ENCODE results near the gene ZNF148.

Gene ZNF148

DNA sequence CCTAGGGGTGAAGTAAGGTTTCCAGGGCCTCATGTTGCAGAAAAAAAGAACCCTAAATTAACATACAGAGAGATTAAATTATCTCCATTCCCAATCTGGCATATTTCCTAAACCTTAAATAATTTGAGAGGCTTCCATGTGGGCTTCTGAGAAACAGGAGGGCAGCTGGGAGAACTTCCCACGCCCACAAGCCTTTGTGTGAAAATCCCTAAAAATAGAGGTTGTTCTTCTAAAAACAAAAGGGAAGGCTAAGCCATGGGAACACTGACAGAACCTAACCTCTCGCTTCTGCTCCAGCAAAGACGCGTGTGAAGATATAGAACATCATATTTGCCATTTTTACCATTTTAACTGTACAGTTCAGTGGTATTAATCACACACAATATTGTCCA lies 161.8 kb downstream of the ZNF148 start:
- no peak for DNase-seq

DNA sequence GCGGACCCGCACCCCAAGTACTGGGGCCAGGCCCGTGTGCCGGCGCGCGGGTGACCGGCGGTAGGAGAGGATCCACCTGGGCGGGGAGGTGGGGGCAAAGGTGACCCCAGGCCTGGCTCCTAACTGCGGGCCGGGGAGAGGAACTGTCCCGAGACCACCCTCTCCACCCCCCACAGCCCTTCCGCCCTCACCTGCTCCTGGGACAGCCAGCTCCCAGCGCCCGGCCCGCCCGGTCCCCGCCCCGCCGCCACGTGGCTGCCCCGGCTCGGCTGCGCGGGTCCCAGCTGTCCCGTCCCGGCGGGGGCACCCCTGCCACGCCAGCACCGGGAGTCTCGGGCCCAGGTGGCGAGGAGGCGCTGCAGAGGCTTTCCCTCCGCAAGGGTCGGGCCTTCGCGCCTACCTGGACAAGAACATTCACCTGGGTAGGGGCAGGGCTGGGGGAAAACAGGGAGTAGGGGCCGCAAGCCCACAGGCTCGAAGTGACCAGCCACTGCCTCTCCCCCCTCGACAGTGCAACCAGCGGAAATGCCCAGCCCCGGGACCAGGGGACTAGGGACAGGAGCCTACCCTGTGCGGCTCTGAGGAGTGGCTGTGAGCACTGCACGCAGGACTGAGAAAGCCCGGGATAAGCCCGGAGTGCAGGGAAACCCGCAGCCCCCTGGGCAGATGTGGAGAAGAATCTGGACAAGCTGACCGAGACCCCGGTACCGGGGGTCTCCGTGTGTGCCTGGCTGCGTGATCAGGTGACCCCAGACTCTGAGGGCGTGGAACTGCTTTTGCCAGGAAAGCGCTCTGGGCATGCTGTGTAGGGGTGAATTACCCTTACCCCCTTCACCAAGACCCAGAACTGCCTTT lies 162.4 kb downstream of the ZNF148 start, which contains the start of gene SLC12A8:
SLC12A8 (minus strand) TSS at position 240 of the 855 bp plus-strand sequence. CDS start 1,399 bp downstream, outside the sequence.
- DNase-seq: no peak

DNA sequence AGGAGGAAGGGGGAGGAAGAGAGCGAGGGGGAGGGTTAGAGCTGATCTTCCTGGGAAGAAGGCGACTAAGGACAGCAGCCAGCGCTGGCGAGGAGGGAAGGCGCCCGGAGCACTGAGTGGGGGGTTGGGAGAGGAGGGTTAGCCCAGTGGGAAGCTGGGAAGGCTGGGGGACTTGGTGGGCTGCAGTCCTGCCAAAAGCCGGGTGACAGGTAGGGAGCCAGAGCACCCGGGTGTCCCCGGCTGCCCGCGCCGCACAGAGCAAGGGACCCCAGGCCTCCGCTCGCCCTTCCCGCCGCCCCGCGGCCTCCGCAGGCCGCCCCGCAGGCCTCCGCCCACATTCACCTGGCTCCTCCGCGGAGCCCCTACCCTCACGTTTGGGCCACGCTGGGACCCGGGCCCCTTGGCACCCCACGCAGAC lies 163.0 kb downstream of the ZNF148 start:
- DNase-seq: no peak

DNA sequence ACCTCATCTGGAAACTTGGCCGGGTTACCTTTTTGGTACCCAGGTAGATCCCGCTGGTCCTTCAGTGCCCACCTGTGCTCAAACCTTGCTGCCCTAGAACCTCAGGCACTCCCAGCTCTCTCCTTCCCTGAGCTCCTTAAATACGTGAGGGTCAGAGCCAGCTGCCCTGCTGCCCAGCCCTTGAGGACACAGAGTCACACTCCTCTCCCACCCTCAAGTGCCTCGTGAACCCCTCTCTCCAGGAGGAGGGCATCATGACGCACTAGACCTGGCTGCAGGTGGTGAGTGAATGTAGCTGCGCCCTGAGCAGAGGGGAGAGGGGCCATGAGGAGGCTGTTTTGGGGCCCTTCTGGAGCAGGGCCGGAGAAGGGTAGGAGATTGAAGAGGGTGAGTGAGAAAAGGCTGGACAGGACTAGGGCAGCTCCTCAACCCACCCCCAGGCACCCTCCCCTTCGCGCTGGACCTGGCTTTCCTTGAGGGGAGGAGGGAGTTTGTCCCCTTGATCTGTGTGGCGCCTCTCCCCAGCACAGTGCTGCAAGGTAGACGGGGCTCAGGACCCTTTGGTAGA lies 163.5 kb downstream of the ZNF148 start:
- no peak for DNase-seq

DNA sequence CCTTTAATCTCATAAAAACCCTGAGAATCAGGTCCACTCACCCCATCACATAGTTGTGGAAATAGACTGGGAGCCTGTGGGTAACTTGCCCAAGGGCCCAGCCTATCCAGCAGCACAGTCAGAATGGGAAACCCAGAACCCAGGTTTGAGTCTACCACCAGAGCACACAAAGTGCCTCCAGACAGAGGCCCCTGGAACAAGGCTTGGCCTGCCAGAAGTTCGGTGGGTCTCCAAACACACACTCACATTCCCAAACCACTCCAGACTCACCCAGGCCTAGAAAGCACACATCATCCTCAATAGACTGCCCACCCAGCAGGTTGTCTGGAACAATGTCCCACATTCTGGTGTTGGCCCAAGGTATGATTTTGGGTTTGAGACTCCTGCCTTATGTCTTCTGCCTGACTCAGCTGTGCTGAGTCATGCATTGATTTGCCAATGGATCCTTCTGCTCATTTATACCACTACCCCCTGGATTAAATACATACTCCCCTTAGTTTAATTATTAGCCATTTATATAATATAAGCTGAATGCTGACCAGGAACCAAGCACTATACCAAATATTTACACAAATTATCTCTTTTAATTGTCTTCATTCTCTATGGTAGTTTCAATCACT lies 167.1 kb downstream of the ZNF148 start:
- no peak for DNase-seq

DNA sequence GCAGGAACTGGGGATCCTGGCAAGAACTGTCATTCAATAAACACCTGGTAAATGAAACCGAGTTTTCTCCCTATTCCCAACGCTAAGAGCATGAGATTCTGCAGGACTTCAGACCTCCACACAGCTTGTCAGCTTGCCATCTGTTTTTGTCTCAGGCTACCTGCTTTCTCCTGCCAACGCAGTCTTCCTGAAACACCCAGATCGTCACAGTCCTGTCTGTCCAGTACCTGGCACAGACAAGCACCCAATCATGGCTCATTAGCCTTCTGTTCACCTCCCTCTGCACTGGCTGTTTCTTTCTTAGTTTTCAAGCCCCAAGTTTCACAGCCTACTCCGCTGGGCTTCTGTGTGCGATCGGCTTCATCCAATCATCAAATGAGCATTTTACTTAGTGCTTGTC lies 167.6 kb downstream of the ZNF148 start:
- DNase-seq: no peak

DNA sequence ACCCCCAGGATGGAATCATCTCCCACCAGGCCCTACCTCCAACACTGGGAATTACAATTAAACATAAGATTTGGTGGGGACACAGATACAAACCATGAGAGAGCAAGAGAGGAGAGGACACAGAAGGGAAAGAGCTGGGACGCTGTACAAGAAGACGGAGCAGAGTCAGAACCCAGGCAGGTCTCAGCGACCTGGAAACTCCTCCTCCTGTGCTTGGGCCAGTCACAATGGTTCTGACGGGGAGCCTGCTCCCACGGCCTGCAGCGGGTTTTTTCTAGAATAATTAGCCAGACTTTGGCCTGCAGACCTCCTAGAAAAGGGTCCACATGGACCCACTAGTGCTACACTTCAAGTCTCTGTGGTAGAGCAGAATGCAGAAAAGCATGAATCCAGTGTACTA lies 168.2 kb downstream of the ZNF148 start:
- DNase-seq: no peak

DNA sequence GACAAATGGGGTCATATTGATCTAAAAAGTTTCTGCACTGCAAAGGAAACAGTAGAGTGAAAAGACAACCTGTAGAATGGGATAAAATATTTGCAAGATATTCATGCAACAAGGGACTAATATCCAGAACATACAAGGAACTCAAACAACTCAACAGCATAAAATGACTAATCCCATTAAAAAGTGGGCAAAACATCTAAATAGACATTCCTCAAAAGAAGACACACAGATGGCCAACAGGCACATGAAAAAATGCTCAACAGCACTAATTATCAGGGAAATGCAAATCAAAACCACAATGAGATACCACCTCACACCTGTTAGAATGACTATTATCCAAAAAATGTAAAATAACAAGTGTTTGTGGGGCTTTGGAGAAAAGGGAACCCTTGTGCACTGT lies 171.4 kb downstream of the ZNF148 start:
- no peak for DNase-seq

DNA sequence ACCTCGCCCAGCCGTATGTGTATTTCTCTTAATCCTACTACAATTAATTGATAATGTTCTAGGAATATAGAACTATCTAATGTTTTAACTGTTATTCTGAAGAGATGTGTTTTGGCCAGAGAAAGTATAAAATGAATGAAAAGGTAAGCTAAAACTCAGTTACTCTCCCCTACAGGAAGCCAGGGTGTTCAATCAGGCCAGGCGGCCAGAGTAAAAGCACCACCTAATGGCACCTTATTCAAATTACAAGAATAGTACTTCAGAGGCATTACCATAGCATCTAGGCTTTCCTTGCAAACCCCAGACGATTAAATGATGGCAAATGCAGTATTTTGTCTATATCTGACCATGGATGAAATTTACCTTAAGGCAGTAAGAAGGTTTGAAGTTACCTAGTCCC lies 172.9 kb downstream of the ZNF148 start:
- peak; percentile 32 for DNase-seq

DNA sequence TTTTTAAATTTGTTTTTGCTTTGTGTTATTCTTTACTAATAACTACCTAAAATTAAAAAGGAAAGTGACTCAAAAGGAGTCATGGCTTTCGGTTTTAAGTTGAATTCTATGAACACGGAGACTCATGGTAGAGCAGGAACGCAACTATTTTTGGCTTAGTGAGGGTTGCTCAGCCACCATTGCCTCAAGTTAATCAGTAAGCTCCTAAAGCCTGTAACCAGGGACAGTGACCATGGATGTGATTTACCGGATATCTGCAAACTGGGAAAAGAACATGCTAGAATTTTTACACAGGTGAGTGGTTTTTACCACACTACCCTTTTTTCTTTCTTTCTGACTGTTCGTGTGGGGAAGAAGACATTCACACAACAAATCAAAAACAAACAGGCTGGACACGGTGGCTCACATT lies 174.4 kb downstream of the ZNF148 start:
- no peak for DNase-seq

DNA sequence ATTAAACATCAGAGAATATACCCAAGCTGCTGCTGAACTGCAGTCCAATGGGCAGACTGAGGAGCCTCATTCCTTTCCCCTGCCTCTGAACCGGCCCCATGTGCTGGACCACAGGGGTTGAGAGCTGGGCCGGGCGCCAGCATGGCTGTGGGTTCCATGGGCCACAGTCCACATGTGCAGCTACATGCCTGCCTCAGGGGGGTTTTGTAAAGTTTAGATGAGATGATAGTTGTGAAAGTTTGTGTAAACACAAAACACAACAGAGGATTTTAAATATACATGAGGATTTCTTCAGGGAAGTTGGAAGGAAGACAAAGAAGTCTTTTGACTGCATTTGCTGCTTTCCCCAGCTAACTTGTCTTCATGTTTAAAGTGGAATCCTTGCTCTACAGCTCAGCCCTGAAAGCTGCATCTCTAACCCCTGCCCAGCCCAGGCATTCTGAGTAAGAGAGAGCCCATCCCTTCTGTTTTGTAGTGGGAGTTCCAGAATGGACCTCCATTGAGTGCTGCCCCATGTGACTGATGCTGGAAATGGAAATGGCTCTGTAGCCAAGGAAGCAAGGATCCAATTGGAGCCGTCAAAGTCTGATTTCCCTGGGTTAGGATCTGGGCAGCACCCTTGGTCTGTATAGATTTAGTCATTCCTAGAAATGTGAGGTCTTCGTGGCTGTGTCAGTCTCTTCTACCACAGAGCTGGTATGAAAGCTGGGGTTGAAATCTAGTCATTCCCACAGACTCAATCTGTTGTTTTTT lies 180.1 kb downstream of the ZNF148 start:
- DNase-seq: peak; percentile 37

DNA sequence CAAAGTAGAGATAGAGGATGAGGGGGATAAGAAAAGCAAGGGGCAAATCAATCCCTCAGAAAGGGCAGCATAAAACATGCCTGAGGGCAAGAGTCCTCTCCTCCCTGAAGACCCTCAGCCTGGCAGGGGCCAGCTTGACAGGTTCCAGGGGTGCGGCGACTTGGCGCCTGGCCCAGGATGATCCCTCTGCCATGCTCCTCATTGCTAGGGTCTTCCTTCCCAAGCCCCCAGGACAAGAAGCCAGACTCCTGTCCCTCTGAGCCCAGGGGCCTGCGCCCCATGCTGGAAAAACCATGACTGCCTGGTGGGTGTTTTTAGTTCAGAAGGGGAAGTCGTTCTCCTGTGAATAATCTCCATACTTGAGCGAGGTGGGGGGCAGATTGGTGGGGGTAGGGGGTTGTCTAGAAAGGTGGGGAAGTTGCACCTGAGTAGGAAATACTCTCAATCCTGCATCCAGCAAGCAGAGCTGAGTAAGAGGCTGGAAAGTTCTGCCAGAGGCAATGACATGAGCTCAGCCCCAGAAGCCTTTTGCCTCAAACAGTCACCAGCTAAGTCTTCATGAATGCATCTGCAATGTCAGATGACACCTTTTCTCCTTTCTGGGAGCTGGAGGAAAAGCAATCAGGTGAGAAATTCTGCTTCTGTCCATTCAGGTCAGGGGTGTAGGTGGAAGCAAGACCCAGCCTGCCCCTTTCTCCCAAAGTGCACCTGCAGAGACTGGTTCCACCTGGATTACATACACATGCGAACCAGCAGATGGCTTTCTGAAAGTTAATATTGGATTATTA lies 180.9 kb downstream of the ZNF148 start:
- DNase-seq: no peak

DNA sequence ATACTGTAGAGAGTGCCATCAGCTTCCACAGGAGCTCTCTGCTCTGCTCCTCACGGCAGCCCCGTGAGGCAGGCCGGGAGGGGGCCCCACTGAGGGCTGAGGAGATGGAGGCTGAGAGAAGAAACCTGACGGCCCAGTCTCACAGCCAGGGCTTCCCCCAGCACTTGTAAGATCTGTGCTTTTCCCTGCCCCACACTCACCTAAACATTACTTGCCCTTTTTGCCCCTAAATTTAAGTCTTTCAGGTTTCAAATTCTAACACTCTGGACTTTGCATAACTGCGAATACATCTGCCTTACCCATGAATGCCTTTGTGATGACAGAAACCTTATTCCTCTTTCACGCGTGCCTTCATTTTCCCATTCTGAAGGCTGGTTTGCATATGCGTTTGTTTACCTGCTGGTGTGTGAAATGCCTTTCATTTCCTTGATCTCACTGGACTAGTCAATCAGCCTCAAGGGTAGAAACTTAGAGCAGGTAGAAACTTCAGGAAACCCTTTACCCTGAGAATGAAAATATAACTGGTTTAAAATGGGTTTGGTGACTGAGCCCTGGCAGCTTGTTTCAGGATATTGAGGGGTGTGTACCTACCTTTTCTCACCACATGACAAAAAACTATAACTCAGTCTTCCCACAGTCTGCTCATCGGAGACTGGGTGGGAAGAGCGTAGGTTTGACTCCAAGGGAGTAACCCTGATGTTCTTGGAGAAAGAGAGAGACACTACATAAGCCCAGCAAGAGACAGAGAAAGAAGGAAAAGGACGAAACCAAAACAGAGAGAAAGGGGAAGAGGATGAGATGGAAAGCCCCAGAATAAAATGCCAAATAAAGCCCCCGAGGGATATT lies 182.7 kb downstream of the ZNF148 start:
- no peak for DNase-seq

DNA sequence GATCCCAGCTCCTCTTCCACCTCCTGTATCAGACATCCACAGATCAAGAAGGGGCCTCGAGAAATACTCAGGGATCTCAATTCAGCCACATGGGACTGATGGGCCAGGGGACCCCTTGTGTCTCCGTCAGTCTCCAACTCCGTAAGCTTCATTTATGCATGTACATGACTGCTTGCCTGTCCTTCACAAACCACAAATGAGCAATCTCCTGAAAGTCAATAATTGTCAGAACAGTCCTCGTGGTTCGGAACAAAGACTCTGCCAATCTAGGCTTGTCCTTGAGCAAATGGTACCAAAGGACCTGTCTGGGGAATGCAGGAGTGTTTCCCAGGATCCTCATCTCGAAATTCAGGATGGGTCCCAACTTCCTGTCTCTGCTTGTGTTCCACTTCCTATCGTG lies 183.4 kb downstream of the ZNF148 start:
- DNase-seq: no peak

DNA sequence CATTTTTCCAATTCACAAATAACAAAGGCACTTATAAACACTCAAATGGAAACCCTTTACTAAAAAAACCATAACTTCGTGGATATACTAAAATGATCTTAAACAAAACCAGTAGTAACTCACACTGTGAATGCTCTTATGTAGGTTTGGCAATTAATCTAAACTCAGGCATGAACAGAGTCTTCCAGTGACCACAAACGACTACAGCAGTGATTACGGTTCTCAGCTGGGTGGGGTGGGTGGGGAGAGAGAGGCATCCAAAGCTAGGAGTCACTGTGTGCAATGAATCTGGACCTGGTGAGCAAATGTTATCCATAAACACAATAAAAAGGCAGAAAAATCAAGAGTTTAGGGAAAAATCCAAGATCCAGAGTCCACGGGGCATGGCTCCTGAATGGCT lies 183.9 kb downstream of the ZNF148 start:
- no peak for DNase-seq

DNA sequence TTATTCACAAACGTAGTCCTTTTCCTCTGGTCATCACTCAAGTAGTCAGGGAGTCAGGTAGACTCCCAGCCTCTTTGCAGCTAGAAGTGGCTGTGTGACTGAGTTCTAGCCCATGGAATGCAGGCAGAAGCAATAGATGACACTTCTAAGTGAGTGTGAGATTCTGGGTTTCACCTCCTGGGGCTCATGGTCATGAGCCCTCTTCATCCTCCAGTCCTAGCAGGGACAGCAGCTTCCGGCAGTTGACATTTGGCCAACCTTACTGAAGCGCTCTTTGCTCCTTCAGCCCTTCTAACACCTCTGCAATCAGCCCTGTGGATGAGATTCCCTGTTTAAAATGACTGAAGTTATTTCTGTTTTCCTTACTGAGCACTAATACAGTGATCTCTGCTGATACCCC lies 184.3 kb downstream of the ZNF148 start:
- DNase-seq: no peak

DNA sequence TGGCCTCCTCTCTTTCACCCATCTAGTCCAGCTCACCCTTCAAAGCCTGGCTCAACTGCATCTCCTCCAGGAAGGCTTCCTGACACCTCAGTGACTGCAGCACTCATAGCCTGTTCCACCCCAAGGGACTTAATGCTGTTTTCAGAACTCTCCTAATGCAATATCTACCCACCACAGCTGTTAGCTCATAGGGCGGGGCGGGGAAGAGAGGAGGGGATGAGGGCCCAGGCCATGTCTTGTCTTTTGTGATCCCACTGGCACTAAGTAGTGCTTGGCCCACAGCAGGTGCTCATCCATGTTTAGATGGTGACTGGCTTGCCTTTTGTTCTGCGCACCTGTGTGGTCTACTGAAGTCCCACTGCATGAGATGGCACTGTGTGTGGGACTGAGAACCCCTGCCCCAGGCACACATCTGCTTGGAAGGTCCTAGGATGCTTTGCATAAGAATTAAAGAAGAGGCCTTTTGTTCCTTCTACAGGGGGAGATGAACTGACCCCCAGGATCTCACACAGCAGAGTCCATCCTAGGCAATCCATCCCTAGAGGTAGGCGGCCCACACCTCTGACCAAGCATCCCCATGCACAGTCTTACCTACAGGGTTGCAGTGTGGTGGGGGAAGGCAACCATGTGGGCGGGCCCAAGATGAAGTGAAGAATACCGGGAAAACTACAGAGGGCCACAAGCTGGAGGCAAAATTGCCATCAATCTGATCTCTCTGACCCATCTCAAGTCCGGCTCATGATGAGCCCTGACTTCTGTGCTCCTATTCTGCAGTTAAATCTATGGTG lies 185.6 kb downstream of the ZNF148 start:
- DNase-seq: no peak

DNA sequence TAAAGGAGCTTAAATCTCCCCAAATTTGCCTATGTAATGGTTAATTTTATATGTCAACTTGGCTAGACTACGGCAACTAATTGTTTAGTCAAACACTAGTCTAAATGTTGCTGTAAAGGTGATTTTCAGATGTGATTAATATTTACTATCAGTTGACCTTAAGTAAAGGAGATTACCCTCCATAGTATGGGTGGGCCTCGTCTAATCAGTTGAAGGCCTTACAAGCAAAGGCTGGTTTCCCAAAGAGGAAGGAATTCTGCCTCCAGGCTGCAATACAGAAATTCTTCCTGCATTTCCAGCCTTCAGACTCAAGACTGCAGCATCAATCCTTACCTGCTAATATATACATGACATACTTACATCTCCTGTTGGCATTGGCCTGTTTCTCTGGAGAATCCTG lies 186.2 kb downstream of the ZNF148 start:
- DNase-seq: no peak

DNA sequence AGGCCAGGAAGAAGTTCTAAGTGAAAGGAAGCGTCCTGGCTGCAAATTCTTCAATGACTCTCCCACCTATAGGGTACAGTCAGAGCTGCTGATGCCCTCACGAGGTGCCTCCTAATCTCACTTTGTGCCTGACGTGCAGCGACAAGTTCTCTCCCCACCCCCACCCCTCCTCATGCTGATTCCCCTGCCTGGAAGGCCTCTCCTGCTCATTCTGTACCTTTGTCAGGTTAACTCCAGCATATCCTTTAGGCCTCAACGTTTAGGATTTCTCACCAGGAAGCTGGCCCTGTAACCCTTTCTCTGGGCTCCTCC lies 187.6 kb downstream of the ZNF148 start:
- DNase-seq: no peak

DNA sequence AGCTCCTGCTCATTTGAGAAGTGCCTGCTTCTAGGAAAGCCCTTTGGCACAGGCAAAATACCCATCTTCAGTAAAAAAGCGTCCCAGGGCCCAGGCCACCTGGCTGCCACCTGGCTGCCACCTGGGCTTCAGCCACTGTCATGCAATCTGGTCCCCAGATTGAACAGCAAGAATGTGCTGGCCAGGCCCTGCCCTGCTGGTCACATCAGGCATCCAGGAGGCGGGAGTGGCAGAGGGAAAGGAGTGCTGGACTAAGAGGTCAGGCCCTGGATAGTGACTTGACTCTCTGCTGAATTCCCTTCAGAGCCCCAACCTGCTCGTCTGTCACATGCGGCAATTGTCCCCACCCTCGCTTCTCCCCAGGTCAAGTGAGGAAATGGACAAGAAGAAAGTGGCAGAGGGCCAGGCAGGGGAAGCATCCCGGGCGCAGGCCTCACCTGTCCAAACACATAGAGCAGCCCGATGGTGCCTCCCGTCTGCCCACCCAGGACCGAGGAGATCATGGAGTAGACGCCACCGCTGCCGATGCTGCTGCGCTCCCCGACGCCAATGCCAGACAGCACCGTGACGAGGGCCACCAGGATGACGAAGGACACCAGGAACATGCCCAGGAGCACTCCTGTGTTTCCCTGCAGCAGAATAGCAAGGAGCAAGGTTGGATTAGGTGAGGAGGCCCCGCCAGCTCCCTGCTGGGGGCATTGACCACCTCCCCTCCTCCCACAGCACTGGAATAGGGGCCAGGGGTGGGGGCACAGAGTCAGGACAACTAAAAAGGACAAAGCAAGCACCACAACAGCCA lies 188.1 kb downstream of the ZNF148 start:
- no peak for DNase-seq
